A204.1 (cell line): Measurements from ENCODE around the gene TFIP11.

Experiments used
- FAIRE-seq: peaks from 2 replicates; lab custom pipeline; 2012; peaks lifted over from hg19 to GRCh38; lab: Jason Lieb, UNC

Gene TFIP11

DNA sequence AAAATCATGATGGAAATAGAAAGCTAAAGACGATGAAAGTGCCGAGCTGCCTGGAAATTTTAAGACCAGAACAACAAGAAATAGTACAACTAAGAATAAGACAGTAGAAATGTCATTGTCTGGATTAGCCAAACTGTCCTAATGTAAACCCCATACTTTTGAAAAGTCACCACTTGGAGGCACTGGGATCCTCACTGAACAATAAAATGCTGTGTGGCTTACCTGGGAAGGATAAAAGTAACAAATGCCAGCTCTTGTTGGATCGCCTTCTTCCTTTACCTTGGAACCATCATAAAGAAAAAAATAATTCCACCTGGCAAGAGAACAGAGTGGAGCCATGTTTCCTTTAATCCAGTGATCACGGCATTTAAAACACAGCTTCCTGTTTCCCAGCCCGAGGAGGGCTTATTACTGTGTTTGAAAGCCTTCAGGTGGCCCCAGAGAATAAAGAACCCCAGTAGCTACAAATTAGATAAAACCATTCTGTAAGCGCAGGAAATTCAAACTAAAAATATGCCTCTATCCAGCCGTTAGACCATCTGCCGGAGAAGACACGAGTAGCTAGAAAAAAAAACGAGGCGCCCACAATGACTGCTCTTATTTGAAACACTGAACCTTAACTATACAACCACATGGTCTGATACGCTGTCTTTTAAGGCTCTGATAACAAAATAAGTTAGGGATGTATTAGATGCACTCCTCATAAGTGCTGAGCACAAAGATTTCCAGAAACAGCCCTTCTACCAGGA lies 33.1 kb downstream of the TFIP11 start:
- FAIRE-seq, result no peak

DNA sequence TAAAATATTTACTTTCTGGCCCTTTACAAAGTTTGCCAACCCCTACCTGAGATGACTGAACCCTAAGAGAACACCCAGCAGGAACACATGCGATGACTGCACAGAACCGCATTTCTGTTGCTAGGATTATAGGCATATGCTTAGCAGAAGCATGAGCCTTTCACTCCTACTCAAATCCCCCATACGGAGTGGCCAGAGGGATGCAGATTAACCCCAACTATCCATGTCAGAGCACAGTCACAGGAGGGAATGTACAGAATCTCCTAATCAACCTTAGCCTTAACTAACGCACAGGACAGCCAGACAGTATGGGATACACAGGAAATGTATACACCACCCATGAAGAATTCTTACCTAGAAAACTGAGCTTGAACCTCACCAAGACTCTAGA lies 34.9 kb downstream of the TFIP11 start:
- FAIRE-seq, result no peak

DNA sequence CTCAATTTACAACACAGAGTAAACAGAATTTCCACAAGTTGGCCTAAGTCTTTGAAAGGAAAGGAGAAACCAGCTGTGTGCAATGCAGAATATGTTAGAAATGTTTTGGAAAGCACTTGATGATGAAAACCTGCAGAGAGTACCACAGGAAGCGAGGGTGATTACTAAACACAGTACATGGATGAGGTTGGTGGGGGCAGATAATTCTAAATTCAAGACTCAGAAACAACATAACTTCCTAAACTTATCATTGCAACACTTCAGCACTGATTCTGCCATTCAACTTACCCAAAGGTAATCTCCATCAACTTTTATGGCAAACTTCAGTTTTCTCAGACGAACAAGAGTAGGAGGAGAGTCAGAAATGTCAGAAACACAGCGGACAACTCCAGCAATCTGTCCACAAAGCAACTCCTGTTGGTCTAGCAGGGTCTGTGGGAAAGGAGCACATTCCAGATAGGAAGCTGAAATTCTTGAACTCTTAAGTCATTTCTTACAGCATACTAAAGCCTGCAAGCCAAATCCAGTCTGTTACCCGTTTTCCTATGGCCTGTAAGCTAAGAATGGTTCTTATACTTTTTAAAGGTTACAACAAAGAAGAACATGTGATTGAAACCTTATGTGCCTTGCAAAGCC lies 35.5 kb downstream of the TFIP11 start:
- FAIRE-seq, result no peak

DNA sequence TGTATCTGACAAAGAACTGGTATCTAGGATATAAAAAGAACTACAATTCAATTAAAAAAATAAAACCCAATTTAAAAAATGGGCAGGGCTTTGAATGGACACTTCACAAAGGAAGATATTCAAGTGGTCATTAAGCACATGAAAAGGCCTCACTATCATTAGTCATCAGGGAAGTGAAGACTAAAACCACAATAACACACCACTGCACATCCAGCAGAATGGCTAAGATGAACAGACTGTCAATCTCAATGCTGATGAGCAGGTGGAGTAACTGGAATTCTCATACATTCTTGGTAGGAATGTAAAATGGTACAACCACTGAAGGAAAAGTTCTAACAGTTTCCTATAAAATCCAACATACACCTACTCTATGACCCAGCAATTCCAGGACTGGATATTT lies 37.6 kb downstream of the TFIP11 start:
- no peak for FAIRE-seq

DNA sequence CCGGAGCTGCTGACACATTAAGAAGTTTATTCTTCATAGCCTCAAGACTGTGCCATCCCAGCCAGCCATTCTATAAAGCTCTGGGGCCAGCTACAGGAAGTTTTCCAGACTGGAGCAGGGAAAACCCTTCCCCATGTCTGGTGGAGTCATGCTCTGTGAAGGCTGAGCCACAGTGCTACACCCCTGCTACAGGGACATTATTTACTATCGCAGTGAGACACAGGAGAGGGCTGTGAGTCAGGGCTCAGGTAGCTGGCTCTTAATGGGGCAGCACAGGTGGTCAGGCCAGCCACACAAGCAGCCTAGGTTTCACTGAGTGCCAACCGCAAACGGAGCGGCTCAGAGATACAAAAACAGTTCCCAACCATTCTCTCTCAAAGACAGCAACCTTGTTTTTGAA lies 40.8 kb downstream of the TFIP11 start:
- FAIRE-seq, result no peak

DNA sequence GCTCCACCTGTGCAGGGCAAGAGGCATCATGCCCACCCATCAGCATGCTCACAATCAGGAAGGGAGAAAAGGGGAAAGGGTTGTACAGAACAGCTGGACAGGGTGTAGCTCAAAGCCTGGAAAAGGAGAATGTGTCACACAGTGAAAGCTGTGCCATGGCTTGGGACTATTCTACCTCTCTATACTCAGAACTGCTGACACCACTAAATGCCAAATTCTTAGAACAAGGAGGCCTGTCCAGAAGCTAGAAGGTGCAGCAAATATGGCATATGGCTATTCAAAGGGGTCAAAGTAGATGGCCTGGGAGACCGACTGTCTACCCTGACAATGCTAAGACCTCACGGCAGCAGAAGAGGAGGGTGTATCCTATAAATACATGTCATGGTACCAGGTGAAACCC lies 41.5 kb downstream of the TFIP11 start:
- no peak for FAIRE-seq

DNA sequence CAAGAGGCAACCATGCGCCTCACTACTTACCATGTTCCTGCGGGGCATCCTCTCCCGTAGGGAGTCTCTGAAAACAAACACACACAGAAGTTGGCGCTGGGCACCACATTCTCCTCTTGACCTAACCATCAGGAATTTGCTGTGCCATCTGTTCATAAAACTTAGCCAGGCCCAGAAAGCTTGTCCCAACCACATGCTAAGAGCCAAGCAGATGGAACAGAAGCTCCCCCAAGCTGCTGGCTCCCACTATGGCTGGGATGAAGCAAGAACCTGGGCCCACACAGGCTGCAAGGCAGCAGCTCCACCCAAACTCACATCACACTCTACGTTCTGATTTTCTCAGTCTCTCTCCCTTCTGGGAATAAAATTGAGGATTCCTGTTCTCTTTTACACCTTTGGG lies 46.1 kb downstream of the TFIP11 start:
- no peak for FAIRE-seq

DNA sequence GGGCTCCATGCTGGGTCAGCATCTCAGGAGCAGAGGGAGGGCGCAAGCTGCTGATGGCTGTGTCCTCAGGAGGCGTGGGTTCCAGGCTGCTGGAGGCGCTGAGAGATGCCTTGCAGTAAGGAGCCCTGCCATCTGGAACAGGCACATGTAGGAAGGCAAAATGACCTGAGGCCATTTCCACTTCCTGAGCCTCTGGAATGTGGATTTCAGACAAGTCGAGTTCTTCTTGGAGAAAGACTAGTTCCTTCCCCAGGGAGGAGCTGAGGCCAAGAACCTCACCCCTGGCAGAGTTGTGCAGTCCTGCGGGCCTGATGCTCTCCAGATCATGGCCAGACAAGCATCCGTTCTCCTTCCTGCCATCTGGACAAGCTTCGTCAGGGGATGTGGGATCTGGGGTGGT lies 48.0 kb downstream of the TFIP11 start:
- no peak for FAIRE-seq

DNA sequence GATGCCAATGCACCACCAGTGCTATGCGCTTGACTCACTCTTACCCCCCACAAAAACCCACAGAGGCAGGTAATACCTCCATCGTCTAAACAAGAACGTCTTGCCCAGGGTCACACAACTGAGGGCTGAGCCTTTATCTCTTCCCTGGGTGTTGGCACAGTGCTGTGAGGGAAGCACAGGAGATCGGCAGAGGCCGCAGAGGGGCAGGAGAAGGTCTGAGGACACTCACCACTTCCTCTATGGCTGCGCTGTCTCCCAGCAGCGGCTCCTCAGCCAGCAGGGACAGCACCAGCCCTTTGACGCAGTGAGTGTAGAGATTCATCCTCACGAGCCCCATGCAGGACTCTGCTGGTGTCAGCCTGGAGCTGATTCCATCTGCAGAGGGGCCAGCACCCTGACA lies 48.6 kb downstream of the TFIP11 start:
- no peak for FAIRE-seq

DNA sequence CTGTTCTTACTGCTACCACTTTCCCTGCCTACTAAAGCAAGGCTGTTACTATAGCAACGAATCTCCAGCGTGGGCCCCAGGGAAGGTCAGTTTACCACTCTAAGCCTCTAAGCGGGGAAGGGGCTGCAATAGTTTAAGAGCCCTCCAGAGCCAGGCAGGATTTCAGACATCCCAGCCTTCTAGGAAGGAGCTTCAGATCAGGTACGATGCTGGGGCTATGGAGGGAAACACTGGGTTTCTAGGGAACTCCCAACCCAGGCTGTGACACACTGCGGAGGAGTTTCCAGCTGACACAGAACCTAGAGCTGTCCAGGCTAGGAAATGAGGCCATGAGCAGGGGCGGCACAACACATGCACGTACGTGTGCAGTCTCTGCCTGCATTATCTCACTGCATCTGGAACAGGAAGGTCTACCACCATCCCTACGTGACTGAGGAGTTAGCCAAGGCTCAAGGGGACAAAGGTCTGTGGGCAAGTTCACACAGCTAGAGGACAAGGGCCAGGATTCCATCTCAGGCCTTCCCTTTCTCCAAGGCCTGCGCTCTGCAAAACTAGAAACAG lies 49.1 kb downstream of the TFIP11 start:
- FAIRE-seq, result no peak

DNA sequence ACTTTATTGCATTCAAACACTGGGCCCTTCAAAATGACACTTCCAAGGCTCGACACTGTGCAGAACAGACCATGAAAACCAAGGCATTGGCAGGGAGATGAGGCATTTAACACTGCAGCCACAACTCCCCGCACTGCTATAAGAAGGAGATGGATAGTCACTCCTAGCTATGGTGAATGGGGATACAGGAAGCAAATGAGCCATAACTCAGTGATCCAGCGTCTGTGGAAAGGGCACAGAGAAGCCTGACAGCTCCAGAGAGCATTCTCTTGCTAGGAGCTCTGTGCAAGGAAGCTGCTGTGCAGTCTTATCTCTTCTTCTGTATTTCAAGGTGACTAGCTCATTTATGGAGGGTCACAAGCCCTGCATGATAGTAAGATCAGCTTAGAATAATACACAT lies 49.6 kb downstream of the TFIP11 start:
- FAIRE-seq, result no peak

DNA sequence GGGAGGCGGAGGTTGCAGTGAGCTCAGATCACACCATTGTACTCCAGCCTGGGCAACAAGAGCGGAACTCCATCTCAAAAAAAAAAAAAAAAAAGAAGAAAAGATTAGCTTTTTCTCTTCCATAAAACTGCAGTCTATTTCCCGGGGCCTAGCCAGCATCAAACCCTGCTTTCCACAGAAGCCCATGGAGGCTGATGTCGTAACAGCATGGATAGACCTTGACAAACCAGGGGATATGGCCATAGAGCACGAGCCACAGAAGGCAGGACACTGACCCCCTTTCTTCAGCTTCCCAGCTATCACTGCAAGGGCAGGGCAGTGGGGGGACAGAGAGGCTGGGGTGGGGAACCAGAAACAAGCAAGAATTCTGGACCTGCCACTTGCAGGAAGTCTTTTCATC lies 50.2 kb downstream of the TFIP11 start:
- no peak for FAIRE-seq

DNA sequence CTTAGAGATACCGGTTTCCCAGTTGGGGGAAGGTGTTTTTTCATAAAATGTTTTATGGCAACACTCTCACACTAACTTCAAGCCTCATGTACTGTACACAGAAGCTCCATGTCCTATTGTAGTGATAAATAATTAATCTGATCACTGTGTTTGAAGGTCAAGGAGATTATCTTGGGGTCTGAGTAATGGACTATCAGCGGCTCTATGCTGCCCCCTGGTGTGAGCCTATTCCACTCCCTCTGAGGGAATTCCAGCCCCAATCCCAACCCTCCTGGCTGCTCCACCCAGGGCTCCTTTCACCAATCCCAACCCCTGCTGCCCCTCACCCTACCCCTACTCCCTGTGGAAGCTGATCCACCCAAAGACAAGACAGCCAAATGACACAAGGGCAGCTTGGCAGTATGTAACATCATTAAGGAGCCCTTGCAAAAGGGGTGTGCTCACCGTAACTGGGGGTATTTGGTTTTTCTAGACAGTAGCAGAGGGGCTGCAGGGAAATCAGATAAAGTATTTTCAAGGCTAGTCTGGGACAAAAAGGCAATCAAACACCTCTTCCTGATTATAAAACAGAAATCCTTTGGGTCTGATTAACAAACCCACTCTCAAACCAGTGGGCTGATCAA lies 51.0 kb downstream of the TFIP11 start:
- no peak for FAIRE-seq

DNA sequence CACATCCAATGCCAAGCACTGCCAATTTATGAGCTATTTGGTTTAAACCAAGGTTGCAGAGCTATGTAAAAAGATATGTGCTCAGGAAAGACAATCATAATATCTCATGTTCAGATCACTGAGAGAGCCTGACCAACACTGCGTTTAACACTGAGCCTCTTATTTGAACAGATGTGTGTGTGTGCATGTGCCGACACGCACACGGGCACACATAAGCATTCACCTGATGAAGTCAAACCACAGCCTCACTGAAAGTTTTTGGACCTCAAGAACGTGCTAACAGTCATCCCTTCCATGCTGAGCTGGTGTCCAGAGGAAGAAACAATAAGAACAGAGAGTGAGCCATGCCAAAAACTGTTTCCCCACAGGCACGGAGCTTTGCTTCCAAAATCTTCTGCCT lies 52.1 kb downstream of the TFIP11 start:
- no peak for FAIRE-seq

DNA sequence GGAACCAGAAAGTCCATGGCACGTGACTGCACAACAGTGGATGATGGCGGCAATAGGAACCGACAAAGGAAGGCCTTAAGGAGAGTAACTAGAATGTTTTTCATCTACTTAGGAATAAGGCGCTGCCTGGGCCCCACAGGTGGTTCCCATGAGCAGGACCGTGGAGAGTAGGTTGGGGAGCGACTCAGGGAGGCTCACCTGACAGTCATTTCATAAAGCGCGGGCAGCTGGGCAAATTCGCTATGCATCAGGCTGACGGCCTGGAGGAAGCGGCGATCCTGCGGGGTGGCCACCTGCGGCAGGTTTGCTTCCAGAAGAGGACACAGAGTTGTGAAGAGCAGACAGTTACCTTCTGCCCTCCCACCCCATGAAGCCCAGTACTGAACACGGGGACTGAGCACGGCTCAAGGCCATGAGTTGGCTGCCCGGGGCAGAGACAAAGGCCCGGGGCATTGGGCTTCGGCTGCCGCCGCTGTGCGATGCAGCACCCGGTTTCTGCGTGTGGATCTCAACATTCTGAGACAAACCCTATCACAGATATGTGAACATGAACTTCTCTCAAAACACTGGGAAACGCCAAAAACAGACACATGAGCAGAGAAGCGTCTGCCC lies 54.5 kb downstream of the TFIP11 start:
- no peak for FAIRE-seq

DNA sequence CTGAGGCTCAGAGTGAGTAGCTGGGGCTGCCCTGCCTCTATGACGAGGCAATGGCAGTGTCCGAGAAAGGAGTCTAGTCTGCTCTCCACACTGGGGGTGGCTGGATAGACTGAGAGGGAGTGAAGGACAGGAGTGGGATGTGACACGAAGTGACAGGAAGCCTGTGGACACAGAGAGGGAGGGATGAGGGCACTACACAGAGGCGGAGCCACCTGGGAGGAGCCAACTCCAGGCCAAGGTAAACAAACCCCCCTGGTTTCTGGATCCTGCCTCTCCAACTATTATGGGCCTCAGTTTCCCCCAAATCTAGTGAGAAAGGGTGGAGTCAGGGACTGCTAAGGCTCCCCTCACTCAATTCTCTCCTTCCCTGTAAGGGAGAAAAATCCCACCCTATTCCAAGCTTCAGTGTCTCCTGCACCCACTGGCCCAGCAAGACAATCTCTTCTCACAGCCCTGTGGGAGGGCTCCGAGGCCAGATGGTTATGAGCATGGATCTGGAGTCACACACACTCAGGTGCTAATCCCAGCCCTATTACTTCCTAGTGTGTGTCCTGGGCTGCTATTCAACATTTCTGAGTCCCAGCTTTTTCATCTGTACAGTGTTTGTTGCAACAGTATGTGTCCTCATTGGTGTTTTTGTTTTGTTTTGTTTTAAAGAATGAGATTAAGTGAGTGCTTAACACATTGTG lies 58.3 kb downstream of the TFIP11 start:
- no peak for FAIRE-seq

DNA sequence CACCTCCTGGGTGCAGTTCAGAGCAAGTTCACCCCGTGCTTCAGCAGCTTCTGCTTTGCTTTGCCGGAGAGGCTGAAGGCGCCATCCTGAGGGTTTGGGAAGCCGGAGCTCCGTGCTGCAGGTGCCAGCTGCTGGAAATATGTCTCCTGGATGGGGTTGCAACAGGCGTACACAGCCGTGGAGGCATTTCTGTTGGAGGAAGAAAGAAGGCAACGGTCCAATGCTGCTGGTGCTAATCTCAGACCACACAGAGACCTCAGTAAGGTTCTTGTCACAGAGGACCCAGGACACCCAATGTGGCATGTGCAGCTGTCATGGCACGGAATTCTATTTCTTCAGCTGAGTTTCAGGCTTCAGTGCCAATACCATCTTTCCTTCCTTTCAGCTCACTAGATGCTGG lies 59.1 kb downstream of the TFIP11 start:
- FAIRE-seq, result no peak

DNA sequence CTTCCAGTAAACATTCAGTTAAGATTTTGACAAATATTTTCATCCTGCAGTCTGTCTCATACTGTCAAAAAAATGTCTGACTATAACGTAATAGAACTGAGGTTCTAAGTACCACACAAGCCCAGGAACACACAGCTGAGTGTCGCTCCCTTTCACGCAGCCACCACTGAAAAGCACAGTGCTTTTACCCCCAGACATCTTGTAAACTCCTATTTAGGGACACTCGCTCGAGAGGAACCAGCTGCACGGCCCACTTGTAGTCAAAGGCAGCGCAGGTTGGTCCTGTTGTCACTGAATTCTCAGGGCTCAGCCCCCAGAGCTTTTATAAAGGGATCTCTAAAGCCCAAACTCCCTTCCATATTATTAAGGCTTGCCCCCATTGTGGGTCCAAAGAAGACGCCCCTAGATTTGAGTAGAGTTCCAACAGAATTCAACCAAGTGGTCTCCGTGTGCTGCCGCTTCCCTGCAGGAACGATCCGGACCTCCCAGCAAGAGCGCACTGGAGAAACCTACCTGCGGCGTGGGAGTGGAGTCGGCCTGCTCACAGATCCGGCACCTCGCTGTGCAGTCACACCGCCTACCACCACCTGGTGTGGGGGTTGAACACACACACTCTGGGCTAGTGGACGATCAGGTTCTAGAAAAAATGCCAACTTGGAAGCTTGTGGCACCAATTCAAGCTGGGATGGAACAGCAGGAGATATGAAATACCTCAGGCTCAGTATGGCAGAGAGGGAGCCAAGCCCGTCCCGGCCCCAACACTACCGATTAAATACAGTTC lies 59.8 kb downstream of the TFIP11 start:
- FAIRE-seq, result no peak

DNA sequence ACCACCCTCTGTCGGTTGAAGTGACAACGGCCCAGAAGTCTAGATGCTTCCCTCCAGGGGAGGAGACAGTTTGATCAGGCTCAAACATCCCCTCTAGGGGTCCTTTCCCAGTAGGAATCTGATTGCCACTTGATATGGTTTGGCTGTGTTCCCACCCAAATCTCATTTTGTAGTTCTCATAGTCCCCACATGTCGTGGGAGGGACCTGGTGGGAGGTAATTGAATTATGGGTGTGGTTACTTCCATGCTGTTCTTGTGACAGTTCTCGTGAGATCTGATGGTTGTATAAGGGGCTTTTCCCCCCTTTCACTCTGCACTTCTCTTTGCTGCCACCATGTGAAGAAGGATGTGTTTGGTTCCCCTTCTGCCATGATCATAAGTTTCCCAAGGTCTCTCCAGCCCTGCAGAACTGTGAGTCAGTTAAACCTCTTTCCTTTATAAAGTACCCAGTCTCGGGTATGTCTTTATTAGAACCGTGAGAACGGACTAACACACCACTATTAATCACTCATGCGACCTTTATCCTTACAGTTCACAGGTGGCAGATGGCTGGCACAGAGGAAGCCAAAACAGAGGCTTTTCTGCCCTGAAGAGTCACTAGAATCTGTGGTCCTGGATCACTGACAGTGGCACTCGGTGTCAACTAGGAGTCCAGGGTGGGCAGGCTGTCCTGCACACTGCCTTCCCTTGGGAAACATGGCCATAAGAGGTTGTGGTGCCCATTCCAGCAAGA lies 61.7 kb downstream of the TFIP11 start:
- no peak for FAIRE-seq

DNA sequence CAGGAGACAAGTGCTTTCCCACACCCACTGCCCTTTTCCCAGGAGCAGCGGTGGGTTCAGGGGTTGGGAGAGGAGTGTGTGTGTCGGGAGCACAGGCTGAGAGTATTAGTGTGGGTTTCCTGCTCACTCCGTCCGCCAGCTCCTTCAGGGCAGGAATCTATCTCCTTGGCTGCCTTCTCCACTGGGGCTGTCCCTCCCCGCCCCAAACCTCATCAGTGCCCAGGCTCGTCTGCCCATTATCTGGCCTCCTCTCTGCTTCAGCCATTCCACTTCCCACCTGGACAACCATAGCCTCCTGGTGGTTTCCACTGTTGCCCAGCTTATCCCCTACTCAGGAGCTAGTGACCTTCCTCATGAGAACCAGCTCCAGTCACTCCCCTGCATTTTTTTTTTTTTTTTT lies 63.3 kb downstream of the TFIP11 start:
- FAIRE-seq, result no peak

DNA sequence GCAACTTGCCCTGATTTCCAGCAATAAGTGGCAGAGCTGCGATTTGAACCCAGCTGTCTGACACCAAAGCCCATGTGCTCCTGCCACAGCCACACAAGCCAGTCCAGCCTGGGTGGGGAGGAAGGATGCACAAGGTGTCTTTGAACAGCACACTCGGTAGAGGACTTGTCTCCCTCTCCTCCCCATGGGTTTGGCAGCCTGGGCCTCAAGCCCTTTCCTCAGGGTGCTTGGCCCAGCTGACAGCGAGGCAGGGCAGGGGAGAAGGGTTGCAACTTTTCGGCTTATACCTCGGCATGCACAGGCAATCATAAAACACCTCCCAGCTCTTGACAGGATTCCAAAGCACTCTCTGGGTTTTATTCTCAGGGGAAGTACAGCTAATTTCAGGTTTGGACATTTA lies 63.9 kb downstream of the TFIP11 start:
- FAIRE-seq, result no peak
